Renal cortex interstitium (tissue), 11 donors: ENCODE measurements around the gene SLMAP. TPM values are rescaled to one million over a fixed set of nuclear protein-coding genes. Genes with fewer than 3 reads are reported as not detected.
A peak's percentile ranks its signal among the peaks of the same experiment; 100 is the strongest.
"Not testable (repeated sequence)": the region's sequence is repeated elsewhere in the genome, so short reads cannot be mapped to it uniquely, and the experiment has no call there.

Experiments used
- DNase-seq, 11 donors: peaks; one replicate each; pipeline ENCODE4 v3.0.0-alpha.2; 2013; ENCODE audit warnings: low read depth in 9 of 11, low spot score in 4 of 11; ENCODE audit errors: extremely low read depth in 1 of 11
- polyA plus RNA-seq, 3 donors: library from polyadenylated mRNA; unstranded; fragments of 120-200 nt; gene quantifications; one replicate each; pipeline ENCODE4 v1.2.1, GENCODE V29; 2013; ENCODE audit not compliant: insufficient read length in 3 of 3

The SLMAP gene
- polyA plus RNA-seq, 3 donors, result 47.2 to 52.9 (median 48.8) TPM

DNA sequence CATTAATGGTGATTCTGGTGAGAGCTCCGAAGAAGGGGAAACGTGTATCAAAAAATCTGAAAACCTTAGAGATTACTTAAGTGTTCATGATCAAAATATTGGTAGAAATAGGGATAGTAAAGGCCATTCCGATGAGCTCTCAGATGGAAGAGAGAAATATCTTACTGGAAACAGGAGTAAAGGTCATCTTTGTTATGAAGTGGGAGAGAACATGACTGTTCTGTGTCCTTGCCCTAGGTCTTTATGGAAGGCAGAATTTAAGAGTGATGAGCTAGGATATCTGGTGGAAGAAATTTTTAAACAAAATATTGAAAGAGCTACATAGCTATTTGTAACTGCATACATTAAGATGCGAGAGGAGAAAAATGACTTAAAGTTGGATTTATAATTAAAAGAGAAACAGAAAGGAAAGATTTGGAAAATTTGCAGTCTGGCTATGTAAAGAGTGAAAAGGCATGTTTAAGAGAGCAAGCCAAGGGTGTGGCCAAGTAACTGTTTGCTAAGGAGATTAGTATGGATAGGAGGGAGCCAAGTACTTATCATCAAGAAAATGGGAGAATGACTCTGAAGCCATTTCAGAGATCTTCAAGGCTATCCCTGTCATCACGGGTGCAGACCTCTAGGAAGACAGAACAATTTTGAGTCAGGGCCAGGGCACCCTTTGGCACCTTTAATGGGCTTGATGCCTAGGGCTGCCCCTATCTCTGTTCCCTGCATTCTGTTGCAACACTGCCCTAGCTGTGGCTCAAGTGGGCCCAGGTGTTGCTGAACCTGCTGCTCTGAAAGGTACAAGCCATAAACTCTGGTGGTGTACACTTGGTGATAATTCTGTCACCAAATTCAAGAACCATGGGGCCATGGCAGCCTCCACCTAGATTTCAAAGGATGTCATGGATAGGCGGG is 27.3 kb downstream of the SLMAP start:
- DNase-seq, result no peak

DNA sequence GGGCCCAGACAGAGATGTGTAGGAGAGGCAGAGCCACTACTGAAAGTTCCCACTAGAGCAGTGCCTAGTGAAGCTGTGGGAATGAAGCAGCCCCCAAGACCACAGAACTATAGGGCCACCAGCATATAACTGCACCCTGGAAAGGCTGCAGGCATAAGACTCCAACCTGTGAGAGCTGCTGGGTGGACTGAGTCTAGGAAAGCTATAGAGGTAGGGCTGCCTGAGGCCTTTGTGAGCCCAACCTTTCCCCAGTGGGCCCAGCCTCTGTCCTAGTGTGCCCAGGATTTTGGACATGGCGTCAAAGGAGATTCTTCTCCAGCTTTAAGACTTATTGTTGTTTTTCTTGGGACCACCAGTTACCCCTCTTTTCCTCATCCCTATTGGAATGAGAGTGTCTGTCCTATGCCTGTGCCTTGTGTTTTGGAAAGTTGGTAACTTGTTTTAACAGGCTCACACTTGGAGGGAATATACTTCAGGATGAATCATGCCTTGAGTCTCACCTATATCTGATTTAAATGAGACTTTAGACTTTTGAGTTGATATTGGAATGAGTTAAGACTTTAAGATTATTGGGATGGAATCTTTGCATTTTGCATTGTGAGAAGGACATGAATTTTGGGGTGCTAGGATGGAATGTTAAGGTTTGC is 28.1 kb downstream of the SLMAP start:
- DNase-seq, result no peak

DNA sequence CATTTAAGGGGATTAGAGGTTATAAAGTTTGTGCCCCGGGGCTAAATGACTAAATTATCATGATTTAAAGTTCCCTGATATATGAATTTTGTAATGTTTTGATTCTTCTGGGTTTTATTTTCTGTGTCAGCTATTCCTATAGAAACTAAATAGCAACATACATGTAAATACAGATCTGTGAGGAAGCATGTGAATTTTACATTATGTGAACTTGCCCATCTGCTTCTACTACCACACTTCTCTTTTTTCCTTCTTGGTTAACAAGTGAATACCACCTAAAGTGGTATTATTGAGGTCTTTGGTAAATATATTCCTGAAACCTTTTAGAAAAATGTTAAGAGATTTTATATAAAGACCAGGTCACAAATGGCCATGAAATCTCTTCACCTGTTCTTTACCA is 29.3 kb downstream of the SLMAP start:
- DNase-seq, result no peak

DNA sequence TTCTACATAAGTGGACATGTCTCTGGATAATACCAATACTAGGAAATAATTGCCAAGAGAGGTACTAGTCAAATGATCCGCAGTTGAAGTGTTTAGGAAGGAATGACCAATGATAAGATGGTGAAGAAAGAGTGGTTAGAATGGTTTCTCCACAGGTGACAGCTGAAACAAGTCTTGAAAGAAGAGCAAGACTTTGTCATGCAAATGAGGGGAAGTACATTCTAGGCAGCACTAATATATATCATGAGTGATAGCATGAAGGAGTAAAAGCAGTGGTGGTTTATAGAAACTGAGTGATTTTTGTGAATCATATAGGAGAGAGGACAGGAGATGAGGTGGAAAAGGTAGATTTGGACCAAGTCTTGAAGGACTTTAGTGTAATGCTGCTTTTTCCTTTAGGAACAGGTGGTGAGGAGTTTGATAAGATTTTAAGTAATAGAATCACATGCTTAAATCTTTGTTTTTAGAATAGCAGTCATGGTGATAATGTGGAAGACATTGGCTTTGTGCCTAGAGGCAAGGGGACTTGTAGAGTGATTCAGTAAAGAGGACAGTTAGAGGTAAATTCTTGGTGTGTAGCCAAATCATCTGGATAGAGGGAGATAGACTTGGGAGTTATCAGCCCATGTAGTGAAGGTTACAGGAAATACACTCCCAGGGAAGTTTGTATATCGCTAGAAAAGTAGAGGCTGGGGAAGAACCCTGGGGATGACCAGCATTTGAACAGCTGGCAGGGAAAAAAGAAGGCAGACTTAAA is 31.9 kb downstream of the SLMAP start:
- DNase-seq, result no peak

DNA sequence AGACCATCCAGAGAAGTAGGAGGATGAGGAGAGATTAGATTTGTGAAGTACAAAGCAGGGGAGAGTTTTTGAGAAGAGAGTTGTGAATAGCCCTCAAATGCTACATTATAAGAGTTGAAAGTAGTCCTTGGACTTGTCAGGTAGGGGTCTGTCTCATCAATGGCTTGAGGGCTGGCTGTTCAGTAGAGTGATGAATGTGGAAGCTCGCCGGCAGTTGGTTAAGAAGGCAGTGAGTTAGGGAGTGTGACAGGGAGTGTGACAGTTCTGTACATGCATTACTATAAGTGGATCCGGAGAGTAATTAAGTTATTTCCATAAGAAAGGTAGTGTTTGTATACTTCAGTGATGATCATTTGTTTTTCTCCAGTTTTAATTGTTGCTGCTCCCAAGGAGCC is 32.5 kb downstream of the SLMAP start:
- DNase-seq, result no peak

DNA sequence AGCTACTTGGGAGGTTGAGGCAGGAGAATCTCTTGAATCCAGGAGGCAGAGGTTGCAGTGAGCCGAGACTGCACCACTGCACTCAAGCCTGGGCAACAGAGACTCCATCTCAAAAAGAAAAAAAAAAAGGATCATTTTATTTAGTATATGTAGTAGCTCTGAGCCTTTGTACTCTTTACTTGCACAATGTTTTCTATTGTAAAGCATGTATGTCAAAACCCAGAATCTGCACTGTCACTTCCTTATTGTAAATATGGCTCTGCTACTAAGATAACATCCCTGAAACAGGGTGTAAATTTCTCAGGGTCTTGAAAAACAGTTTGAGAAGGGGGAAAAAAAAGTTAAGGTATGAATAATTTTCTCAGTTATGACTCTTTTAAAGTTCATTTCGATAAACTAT is 35.1 kb downstream of the SLMAP start:
- DNase-seq, result no peak

DNA sequence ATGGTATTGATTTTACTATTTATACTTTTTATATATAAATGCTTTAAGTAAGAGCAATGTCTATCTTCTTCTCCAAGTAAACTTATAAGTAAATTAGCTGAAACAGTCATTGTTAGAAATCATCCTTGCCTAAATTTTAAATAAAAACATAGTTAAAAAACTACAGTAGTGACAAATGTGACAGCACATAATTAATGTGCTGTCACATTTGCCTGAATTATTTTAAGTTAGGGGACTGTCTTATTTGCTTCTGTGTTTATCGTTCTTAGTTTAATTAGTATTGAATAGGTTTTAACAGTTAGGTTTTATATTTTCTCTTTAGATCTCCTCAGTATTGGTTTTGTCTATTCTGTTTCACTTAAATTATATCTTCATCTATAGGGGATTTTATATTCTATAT is 36.1 kb downstream of the SLMAP start:
- no peak for DNase-seq

DNA sequence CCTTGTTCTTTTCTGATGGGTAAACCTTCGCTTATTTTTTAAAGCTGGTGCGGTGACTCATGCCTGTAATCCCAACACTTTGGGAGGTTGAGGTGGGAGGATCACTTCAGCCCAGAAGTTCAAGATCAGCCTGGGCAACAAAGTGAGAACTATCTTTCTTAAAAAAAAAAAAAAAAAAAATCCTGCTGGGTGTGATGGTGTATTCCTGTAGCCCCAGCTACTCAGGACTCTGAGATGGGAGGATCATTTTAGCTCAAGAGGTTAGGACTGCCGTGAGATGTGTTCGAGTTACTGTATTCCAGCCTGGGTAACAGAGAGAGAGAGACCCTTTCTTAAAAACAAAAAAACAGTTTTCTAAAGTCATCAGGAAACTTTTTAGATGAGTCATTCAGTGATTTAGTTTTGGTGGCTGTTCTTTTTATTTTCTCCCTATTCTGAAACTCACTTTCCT is 37.7 kb downstream of the SLMAP start:
- no peak for DNase-seq

DNA sequence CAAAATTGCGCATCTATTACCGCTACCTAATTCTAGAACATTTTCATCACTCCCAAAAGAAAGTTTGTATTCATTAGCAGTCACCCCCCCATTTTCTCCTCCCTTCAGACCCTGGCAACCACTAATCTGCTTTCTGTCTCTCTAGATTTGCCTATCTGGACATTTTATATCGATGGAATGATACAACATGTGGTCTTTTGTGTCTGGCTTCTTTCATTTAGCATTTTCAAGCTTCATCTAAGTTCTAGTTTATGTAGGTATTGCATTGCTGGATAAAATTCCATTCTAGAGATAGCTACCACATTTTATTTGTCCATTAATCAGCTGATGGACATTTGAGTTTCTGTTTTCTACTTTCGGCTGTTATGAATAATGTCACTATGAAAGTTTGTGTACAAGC is 38.4 kb downstream of the SLMAP start:
- DNase-seq, result no peak

DNA sequence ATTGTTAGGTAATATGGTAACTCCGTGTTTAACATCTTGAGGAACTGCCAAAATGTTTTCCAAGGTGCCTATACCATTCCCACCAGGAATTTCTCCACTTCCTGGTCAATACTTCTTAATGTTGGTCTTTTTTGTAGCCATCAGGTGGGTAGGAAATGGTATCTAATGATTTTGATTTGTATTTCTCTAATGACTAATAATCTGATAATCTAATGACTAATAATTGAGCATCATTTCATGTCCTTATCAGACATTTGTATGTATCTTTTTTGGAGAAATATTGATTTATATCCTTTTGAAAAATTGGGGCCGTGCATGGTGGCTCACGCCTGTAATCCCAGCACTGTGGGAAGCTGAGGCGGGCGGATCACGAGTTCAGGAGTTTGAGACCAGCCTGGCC is 38.8 kb downstream of the SLMAP start:
- no peak for DNase-seq

DNA sequence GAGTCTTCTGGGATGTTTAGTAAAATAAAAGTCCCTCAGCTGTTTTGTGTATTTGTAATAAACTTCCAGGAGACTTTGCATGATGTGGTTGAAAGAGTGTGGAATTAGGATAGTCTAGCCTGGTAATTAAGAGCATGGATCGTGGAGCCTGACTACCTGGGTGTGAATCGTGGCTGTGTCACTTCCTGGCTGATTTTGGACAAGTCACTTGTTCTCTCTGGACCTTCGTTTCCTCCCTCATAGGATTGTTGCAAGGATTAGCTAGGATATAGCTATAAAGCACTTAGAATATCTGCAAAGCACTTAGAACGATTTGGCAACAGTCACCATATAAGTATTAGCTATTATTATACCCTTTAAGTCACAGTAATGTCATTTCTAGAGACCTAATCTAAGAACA is 40.2 kb downstream of the SLMAP start:
- no peak for DNase-seq

DNA sequence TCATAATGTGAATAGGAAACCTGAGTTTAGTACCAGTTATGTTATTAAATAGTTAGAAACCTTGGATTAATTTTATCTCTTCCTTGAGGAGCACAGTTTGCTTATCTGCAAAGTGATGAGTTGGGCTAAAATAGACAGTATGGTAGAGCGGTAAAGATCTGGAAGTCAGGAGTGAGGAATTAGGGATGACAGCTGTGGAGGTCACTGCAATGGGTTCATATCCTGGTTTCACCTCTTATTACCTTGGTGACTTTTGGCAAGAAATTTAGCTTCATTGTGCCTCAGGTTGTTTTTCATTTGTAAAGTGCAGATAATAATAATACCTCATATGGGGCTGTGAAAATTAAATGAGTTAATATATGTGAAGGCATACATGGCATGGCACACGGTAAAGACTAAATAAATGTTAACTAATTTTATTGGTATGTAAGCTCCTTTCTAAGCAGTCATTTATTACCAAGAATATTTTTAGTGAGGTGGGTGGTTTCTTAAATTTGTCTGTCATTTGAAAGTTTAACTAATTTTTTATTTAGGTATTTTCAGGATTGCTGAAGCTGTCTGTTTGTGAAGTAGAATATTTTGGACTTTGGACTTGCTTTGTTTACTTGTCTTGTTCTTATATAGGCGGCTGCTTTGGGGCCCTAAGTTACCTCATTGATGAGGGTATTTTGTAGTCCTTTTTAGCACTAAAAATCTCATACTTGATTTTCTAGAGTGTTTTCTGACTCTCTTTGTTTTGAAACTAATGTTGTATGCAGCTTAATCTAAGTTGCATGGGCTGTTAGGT is 41.8 kb downstream of the SLMAP start:
- no peak for DNase-seq

DNA sequence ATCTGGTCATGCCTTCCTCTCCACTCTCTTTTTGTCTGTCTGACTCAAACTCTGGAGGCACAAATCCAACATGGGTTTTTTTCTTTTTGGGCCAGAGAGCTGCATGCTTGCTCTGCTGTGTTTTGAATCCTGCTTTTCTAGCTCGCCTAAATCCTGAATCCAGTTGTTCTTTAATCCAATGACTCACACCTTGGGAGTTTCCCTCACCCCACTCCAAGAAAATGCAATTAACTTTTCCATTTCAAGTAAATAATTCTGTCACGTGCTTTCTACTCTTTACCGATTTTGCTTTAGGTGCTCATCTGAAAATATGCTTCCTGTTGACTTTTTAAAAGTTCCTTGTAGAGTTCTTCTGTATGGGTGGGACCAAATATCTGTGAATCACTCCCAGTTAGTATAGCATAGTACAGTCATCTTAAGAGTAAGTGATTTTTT is 47.6 kb downstream of the SLMAP start:
- peak in 3 of 11 donors; percentile 17 to 30 (median 25) for DNase-seq

DNA sequence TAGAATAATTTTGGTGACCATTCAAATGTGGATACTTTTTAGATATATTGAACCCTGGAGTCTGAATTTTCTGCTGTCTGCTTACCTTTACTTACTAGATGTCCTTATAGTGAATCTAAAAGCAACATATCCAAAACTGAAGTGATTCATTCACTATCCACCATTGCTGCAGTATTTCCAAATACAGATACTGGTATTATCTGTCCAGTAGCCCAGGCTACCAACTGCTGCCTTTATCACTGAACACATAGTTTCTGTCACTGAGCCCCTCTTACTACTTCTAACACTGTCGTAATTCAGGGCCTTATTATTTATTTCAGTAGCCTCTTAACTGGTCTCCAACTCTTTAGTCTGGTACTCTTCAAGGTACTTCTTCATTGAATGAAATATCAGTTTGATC is 49.2 kb downstream of the SLMAP start:
- DNase-seq, result no peak

DNA sequence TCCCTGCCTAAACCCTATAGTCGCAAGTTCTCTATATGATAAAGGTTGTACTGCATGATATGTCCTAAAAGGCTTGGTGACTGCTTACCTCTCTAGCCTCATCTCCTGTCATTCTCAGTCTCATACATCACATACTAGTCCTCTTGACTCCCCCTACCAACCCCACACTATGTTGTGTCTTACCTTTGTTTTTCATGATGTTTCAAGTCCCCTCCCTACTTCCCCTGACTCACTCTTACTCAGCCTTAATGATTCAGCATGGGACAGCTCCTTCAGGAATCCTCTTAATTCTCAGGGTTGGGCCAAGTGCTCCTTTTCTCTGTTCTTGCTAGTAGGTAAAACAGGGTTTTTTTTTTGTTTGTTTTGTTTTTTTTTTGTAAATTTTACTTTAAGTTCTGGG is 49.6 kb downstream of the SLMAP start:
- no peak for DNase-seq

DNA sequence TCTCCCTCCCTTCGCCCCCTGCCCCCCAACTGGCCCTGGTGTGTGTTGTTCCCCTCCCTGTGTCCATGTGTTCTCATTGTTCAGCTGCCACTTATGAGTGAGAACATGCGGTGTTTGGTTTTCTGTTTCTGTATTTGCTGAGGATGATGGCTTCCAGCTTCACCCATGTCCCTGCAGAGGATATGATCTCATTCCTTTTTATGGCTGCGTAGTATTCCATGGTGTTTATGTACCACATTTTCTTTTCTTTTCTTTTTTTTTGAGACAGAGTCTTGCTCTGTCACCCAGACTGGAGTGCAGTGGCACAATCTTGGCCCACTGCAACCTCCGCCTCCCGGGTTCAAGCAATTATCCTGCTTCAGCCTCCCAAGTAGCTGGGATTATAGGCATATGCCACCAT is 50.1 kb downstream of the SLMAP start:
- DNase-seq, result not testable (repeated sequence)

DNA sequence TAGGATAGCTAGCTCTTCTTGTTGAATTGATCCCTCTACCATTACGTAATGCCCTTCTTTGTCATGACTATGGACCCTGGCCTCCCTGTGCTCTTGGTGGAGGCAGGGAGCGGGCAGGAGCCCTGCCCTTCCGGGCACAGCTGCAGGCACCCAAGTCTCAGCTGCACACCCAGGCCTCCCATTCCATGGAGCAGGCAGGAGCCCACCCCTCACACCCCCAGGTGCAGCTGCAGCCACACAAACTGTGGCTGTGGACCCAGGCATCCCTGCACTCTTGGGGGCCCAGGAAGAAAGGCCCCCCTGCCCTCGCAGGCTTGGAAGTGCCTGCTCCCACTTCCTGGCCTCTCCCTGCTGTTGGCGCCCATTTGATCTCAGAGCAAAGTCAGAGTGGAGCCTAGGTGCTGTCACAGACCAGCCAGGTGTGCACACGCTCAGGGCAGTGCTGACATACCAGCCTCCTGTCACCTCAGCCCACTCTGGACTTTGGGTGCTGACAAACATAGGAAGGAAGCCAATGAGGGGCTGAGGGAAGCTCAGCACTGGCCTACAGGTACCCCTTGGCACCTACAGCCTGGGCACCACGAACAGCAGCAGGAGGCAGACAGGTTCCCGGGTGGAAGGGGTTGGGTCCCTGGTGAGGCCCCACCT is 53.0 kb downstream of the SLMAP start:
- no peak for DNase-seq

DNA sequence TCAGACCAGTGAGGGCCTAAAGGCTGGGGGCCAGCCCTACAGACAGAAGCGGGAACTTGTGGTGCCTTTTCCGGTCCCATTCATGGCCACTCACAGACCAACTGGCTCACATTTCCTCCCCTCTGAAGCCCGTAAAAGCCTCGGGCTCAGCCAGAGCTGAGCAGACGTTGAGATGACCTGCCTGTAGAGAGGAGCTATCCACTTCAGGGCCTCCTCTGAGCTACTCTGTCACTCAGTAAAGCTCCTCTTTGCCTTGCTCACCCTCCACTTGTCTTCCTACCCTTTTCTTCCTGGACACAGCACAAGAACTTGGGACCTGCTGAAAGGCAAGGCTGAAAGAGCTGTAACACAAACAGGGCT is 53.5 kb downstream of the SLMAP start:
- DNase-seq, result no peak

DNA sequence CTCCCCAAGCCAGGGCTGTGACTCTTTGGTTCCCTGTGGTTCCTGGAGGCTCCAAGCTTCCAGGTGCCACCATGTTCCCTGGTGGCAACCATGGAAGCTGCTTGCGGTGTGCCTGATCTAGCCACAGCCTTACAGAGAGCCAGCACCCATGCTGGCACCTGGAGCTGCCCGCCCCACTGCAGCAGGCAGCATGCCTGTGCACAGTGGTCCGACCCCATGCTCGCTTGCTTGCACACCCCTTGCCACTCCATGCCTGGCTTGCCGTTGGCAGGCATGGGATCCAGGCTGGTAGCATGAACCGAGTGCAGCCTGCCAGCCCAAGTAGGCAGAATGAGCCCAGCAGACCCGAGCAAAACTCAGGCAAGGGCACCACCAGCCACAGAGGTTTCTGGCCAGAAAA is 53.9 kb downstream of the SLMAP start:
- no peak for DNase-seq
